Measurements from ENCODE around the gene HOXA6. TPM values are rescaled to one million over a fixed set of nuclear protein-coding genes. Genes with fewer than 3 reads are reported as not detected.

The HOXA6 gene
- total RNA-seq, 1 donor from 2014 or later = 3.1 TPM

GRCh38 chr7:27102581-27103442 lies 44.8 kb downstream of the HOXA6 start, which contains the start of gene HOXA2:
Gene HOXA2, minus strand, starts transcription at chr7:27102683. Its CDS starts 183 bp downstream, at chr7:27102500.
- peaks cover 0 to 6% (median 0%) of the 10 kb centered on the region in 3 donors for H3K36me3 ChIP-seq (ENCODE audit: control insufficient read depth in 3 of 3, insufficient read depth in 3 of 3, low read length in 3 of 3)
- H3K9ac ChIP-seq (ENCODE audit: low read depth in 1 of 3, low read length in 3 of 3) = peak within 1 kb of the TSS in 1 of 3 donors; percentile 45
- no peaks in the 10 kb centered on the region for H3K9me3 ChIP-seq (ENCODE audit: control insufficient read depth in 3 of 3, low read length in 3 of 3)
- peaks cover 0 to 5% (median 0%) of the 10 kb centered on the region in 3 donors for H3K27me3 ChIP-seq (ENCODE audit: control insufficient read depth in 3 of 3, insufficient read depth in 3 of 3, low read length in 3 of 3)
- peak within 1 kb of the TSS in 1 of 3 donors; percentile 22 for H3K4me3 ChIP-seq (ENCODE audit: low read length in 3 of 3)
- H3K27ac ChIP-seq (ENCODE audit: low read depth, low read length) = peak within 1 kb of the TSS; percentile 30
- H3K4me1 ChIP-seq (ENCODE audit: control insufficient read depth in 3 of 3, insufficient read depth in 3 of 3, low read length in 3 of 3) = peaks cover 12 to 17% (median 16%) of the 10 kb centered on the region in 3 donors

- Histone ChIP-seq H3K4me1 (ENCODE audit: control insufficient read depth in 3 of 3, insufficient read depth in 3 of 3, low read length in 3 of 3) (peaks cover 16 to 24% (median 23%) of the 10 kb centered on the region in 3 donors), H3K9ac (ENCODE audit: low read depth in 1 of 3, low read length in 3 of 3) (no peak overlapping the region), H3K27ac (ENCODE audit: low read depth, low read length) (no peak overlapping the region), H3K4me3 (ENCODE audit: low read length in 3 of 3) (no peak overlapping the region), H3K36me3 (ENCODE audit: control insufficient read depth in 3 of 3, insufficient read depth in 3 of 3, low read length in 3 of 3) (peaks cover 0 to 6% (median 0%) of the 10 kb centered on the region in 3 donors), H3K9me3 (ENCODE audit: control insufficient read depth in 3 of 3, low read length in 3 of 3) (no peaks in the 10 kb centered on the region), H3K27me3 (ENCODE audit: control insufficient read depth in 3 of 3, insufficient read depth in 3 of 3, low read length in 3 of 3) (peaks cover 0 to 5% (median 0%) of the 10 kb centered on the region in 3 donors)
These were observed 45.5 kb downstream of the HOXA6 start for GRCh38 chr7:27101957-27102580.

DNA sequence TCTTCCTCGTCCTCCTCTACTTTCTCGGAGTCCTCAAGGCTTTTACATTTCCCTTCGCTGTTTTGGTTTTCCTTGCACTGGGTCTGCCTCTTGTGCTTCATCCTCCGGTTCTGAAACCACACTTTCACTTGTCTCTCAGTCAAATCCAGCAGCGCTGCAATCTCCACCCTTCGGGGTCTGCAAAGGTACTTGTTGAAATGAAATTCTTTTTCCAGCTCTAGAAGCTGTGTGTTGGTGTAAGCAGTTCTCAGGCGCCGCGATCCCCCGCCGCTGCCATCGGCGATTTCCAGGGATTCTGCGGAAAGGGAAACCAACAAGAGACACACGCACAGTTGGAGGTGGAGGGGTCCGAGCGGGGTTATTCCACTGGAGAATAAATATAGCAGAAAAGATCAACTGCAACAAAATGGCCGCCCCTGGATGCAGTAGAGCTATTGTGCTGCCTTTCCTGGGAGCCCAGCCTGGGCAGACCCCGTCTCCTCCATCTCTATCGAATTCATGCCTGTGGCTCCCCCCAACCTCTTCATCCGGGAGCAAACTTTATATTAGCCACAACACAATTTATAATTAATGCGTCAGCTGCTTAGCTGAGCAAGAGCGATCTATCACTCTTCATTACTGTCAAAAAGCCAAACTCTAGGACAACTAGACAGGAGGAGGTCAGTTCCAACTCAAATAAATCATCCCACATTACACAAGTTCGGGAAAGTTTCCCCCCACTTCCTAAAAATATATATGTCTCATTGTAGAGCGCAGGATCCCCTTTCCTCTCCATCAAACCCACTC lies 46.2 kb downstream of the HOXA6 start:
- no peaks in the 10 kb centered on the region for H3K9me3 ChIP-seq (ENCODE audit: control insufficient read depth in 3 of 3, low read length in 3 of 3)

DNA sequence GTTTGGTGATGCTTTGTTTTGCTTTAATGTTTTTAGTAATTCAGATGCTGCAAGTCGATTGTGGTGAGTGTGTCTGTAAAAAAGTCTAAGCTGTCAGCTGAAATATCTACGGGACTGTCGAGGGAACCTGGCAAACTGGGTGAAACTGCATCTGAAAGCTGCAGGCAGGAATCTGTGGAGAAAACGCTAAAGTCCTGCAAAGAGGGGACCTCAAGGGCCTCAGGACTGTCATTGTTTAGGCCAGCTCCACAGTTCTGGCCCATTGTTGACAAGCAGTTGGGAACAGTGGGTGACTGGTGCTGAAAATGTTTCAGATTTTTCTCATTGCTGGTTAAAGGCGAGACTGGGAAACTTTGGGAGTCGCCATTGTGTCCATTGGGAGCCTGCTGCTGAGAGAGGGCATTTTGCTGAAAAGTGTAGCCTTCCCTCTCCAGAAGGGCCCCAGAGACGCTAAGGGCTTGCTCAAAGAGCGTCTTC lies 46.8 kb downstream of the HOXA6 start:
- Histone ChIP-seq H3K27ac (ENCODE audit: low read depth, low read length) (no peak overlapping the region), H3K27me3 (ENCODE audit: control insufficient read depth in 3 of 3, insufficient read depth in 3 of 3, low read length in 3 of 3) (peaks cover 0 to 5% (median 0%) of the 10 kb centered on the region in 3 donors), H3K9ac (ENCODE audit: low read depth in 1 of 3, low read length in 3 of 3) (peak overlapping the region in 1 of 3 donors; percentile 8), H3K4me3 (ENCODE audit: low read length in 3 of 3) (no peak overlapping the region), H3K4me1 (ENCODE audit: control insufficient read depth in 3 of 3, insufficient read depth in 3 of 3, low read length in 3 of 3) (peaks cover 16 to 24% (median 18%) of the 10 kb centered on the region in 3 donors), H3K36me3 (ENCODE audit: control insufficient read depth in 3 of 3, insufficient read depth in 3 of 3, low read length in 3 of 3) (peaks cover 0 to 6% (median 0%) of the 10 kb centered on the region in 3 donors), H3K9me3 (ENCODE audit: control insufficient read depth in 3 of 3, low read length in 3 of 3) (no peaks in the 10 kb centered on the region)

More for the DNA sequence above, 46.2 kb downstream of the HOXA6 start:
- H3K4me3 ChIP-seq (ENCODE audit: low read length in 3 of 3) = no peak overlapping the region
- H3K27me3 ChIP-seq (ENCODE audit: control insufficient read depth in 3 of 3, insufficient read depth in 3 of 3, low read length in 3 of 3) = peaks cover 0 to 5% (median 0%) of the 10 kb centered on the region in 3 donors
- H3K9ac ChIP-seq (ENCODE audit: low read depth in 1 of 3, low read length in 3 of 3) = no peak overlapping the region
- peaks cover 0 to 6% (median 0%) of the 10 kb centered on the region in 3 donors for H3K36me3 ChIP-seq (ENCODE audit: control insufficient read depth in 3 of 3, insufficient read depth in 3 of 3, low read length in 3 of 3)
- no peak overlapping the region for H3K27ac ChIP-seq (ENCODE audit: low read depth, low read length)
- H3K4me1 ChIP-seq (ENCODE audit: control insufficient read depth in 3 of 3, insufficient read depth in 3 of 3, low read length in 3 of 3) = peaks cover 19 to 26% (median 23%) of the 10 kb centered on the region in 3 donors

DNA sequence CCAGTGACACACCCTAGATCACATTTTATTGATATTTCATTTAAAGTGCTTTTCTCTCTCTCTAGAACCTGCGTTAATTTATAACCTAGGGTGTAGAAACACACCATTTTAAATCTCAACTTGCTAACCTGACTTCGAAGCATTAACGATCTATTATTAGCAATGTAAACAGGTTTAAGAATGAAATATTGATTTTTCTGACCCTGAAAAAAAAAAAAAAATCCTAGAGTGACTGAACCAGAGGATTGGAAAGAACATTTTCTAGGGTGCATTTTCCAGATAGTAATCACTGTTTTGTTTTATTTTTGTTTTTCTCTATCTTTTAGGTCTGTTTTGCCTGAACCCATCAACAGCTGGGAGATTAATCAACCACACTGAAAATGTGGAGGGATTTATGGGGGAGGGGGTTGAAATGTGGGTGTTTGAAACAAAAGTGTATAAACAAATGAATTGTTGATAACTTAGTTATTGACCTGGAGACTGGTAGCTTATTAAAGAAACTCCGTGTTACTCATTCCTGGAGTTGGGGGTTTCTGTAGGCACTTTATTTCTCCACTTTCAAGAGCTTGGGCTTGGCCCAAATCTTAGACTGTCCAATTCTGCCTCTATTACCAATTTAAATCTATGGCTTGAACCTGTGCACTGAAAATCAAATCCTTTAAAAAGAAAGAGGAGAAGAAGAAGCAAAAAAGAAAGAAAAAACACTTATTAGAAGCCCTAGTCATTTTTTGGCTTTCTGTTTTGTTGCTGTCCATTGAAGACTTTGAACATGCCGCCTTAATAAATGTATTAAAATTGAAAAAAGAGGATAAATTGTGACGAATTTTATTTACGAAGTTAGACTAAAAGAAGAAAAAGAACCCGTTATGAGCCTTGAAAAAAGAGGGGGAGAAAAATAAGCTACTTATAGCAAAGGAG lies 47.9 kb downstream of the HOXA6 start:
- Histone ChIP-seq H3K27me3 (ENCODE audit: control insufficient read depth in 3 of 3, insufficient read depth in 3 of 3, low read length in 3 of 3) (peaks cover 0 to 5% (median 0%) of the 10 kb centered on the region in 3 donors), H3K4me3 (ENCODE audit: low read length in 3 of 3) (no peak overlapping the region), H3K9ac (ENCODE audit: low read depth in 1 of 3, low read length in 3 of 3) (no peak overlapping the region), H3K27ac (ENCODE audit: low read depth, low read length) (no peak overlapping the region), H3K4me1 (ENCODE audit: control insufficient read depth in 3 of 3, insufficient read depth in 3 of 3, low read length in 3 of 3) (peaks cover 16 to 24% (median 21%) of the 10 kb centered on the region in 3 donors), H3K36me3 (ENCODE audit: control insufficient read depth in 3 of 3, insufficient read depth in 3 of 3, low read length in 3 of 3) (peaks cover 0 to 6% (median 0%) of the 10 kb centered on the region in 3 donors), H3K9me3 (ENCODE audit: control insufficient read depth in 3 of 3, low read length in 3 of 3) (no peaks in the 10 kb centered on the region)

DNA sequence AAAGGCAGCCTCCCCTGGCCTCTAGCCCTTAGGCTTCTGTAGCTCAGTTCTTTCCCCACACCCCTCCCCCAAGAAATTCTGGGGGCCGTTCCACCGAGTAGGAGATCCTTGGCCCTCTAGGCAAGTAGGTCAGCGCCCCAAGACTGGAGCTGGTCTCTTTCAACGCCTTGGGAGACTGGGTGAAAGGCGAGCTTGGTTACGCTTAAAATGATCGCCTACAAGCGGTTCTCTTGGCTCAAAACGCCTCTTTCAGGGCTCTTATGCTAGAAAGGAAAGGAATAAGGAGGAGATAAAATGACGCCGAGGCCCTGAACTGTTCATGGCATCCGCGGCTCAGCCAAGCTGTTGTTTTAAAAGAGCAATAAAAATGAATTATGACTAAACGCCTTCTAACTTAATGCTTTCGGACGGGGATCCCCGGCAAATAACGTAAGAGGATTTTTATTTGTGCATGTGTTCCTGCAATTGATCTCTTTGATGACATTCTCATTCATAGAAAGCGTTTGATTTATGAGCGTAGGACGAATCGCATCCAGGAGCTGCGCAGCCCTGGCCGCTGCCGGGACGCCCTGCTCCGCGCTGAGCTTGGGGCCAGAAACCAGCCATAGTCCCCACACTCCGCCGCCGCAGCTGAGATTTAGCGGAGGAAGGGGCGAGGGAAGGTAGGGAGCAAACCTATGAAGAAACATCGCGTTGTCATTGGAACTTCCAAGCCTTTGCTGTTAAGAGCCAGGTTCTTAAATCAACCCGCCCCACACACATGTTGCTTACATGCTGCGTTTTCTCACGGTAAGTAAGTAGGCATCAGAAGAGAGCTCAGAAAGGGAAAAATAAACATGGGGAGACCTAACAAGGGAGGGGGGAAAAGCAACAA lies 48.8 kb downstream of the HOXA6 start:
- Histone ChIP-seq H3K4me1 (ENCODE audit: control insufficient read depth in 3 of 3, insufficient read depth in 3 of 3, low read length in 3 of 3) (peaks cover 13 to 24% (median 21%) of the 10 kb centered on the region in 3 donors), H3K27me3 (ENCODE audit: control insufficient read depth in 3 of 3, insufficient read depth in 3 of 3, low read length in 3 of 3) (peaks cover 0 to 5% (median 0%) of the 10 kb centered on the region in 3 donors), H3K9me3 (ENCODE audit: control insufficient read depth in 3 of 3, low read length in 3 of 3) (no peaks in the 10 kb centered on the region), H3K9ac (ENCODE audit: low read depth in 1 of 3, low read length in 3 of 3) (peak overlapping the region in 2 of 3 donors; percentile 34 to 35), H3K27ac (ENCODE audit: low read depth, low read length) (peak overlapping the region; percentile 80), H3K4me3 (ENCODE audit: low read length in 3 of 3) (peak overlapping the region in 1 of 3 donors; percentile 41), H3K36me3 (ENCODE audit: control insufficient read depth in 3 of 3, insufficient read depth in 3 of 3, low read length in 3 of 3) (peaks cover 0 to 6% (median 0%) of the 10 kb centered on the region in 3 donors)

GRCh38 chr7:27097686-27098577 lies 49.6 kb downstream of the HOXA6 start:
- Histone ChIP-seq H3K27ac (ENCODE audit: low read depth, low read length) (peak overlapping the region; percentile 80), H3K4me1 (ENCODE audit: control insufficient read depth in 3 of 3, insufficient read depth in 3 of 3, low read length in 3 of 3) (peaks cover 13 to 24% (median 21%) of the 10 kb centered on the region in 3 donors), H3K4me3 (ENCODE audit: low read length in 3 of 3) (peak overlapping the region; percentile 35 to 90 (median 89)), H3K36me3 (ENCODE audit: control insufficient read depth in 3 of 3, insufficient read depth in 3 of 3, low read length in 3 of 3) (peaks cover 0 to 6% (median 0%) of the 10 kb centered on the region in 3 donors), H3K9ac (ENCODE audit: low read depth in 1 of 3, low read length in 3 of 3) (peak overlapping the region; percentile 20 to 35 (median 33)), H3K9me3 (ENCODE audit: control insufficient read depth in 3 of 3, low read length in 3 of 3) (no peaks in the 10 kb centered on the region), H3K27me3 (ENCODE audit: control insufficient read depth in 3 of 3, insufficient read depth in 3 of 3, low read length in 3 of 3) (peaks cover 0 to 2% (median 0%) of the 10 kb centered on the region in 3 donors)
